GM12873 (cell line): ENCODE measurements around the gene UGT1A10.
A peak's percentile ranks its signal among the peaks of the same experiment; 100 is the strongest.

ENCODE experiments used
- TF ChIP-seq, protein P1 (sequence below): IDR thresholded peaks from 2 replicates; pipeline ENCODE4 v1.5.1; 2012; ENCODE audit warnings: low read depth, mild to moderate bottlenecking, moderate library complexity, low read length, control low read depth; ENCODE audit not compliant: insufficient read depth; ENCODE audit errors: missing control alignments

Gene UGT1A10

DNA sequence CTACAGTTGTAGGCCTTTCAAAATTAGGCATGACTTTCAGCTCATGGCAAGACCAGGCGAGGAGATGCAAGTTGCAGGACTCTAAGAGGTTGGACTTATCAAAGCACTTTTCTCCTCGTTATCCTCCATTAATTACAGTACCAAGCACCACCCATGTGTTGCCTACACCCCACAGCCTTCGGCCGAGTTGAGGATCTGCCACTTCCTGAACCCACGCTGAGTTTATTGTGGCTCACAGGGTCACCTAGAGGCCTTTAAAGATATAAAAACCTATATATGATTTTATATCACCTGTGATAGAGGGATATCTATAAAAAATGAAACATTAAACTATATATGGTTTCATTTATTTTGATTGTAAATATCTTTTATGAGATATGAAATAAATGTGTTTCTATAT lies 2.6 kb downstream of the UGT1A10 start:
- TF ChIP-seq, protein P1, sequence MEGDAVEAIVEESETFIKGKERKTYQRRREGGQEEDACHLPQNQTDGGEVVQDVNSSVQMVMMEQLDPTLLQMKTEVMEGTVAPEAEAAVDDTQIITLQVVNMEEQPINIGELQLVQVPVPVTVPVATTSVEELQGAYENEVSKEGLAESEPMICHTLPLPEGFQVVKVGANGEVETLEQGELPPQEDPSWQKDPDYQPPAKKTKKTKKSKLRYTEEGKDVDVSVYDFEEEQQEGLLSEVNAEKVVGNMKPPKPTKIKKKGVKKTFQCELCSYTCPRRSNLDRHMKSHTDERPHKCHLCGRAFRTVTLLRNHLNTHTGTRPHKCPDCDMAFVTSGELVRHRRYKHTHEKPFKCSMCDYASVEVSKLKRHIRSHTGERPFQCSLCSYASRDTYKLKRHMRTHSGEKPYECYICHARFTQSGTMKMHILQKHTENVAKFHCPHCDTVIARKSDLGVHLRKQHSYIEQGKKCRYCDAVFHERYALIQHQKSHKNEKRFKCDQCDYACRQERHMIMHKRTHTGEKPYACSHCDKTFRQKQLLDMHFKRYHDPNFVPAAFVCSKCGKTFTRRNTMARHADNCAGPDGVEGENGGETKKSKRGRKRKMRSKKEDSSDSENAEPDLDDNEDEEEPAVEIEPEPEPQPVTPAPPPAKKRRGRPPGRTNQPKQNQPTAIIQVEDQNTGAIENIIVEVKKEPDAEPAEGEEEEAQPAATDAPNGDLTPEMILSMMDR: no peak

DNA sequence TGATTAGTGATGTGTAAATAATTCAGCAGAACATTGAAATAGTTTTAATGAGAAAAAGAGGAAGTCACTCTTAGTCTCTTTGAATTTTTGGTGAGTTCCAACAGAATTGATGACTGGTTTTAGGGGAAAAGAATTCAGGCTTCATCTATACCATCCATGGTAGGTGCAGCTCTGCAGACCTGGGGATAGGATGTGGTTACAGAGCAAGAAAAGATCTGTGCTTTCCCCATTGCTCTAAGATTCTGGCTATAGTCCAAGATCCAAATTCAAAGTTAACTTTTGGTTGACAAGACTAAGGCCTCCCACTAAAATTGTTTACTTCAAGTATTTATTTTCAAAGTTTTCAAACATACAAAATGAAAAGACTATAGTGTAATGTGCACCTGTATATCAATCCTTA lies 3.6 kb downstream of the UGT1A10 start:
- TF ChIP-seq, protein P1: no peak

DNA sequence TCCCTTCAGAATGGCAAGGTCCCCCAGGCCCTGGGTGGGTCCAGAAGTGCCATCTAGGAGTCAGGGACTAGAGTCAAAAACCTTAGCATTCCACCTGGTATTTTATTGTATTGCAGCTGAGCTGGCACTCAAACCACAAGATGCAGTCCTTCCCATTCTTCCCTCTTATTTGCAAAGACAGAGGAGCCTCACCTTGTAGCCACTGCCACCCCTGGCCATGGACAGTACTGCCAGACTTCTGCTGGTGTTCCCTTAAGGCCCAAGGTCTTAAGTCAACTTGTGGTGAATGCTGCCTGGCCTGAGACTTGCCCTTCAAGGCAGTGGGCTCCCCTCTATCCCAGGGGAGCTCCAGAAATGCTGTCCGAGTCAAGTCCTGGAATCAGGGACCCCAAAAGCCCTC lies 6.9 kb downstream of the UGT1A10 start:
- TF ChIP-seq, protein P1: peak; percentile 46

DNA sequence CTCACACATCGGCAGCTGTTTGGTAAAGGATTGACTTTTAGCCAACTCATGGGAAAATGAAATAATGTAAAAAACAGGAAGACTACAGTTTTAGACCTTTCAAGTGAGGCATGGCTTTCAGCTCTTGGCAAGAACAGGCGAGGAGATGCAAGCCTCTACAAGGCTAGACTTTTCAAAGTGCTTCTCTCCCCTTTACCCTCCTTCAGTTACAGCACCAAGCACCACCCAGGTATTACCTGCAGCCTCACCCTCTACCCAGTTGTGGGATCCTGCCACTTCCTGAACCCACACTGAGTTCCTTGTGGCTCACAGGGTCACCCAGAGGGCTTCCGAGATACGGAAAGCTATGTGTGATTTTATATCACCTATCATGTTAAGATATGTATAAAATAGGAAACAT lies 14.7 kb downstream of the UGT1A10 start:
- TF ChIP-seq, protein P1: no peak

DNA sequence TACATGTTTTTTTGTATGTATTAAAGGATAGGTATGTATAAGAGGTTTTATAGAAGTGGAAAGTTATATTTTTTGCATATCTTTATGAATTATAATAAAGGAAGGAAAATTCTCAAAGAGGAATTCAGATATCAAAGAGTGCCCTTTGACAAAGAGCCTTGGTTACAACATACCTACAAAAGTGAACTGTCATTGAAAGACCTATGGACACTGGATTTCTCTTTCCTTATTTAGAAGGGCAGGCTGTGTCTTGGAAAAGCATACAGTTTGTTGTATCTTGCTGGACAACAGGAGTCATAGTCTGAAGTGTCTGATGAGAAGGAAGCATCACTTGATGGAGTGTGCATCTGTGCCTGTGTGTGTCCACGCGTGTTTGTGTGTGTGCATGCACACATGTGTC lies 15.2 kb downstream of the UGT1A10 start:
- TF ChIP-seq, protein P1: no peak

DNA sequence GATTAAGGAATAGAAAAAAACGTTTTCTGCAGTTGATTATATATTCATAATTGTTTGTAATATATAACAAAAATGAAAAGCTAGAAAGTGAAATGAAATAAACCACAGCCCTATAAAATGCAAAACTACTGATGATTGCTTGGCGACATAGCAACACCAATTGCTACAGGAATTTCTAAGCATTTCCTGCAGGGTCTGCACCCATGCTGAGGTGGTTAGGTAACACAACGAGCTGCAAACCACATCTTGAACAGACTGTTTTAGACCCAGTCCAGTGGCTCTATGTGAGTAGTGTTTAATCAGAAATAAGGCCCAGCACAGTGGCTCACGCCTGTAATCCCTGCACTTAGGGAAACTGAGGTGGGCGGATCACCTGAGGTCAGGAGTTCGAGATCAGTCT lies 18.3 kb downstream of the UGT1A10 start:
- TF ChIP-seq, protein P1: no peak

DNA sequence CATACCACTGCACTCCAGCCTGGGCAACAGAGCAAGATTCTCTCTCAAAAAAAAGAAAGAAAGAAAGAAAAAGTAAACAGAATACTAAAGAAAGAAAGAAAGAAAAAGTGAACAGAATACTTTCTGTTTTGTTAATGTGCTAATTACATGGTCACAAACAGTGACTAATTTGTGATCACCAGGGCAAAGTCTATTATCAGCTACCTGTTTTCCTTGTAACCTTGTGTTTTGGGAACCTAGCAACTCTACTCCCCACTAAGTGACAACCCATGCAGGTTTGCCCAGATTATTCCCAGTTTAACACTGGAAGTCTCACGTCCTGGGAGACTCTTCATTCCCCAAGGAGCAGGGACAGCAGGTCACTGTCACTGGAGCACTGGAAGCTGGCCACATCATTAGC lies 18.8 kb downstream of the UGT1A10 start:
- TF ChIP-seq, protein P1: no peak
